GM19438 (cell line): ENCODE data around the gene FCHSD2.
A peak's percentile ranks its signal among the peaks of the same experiment; 100 is the strongest.

Experiments
- ATAC-seq: cut with Tn5 transposase; IDR thresholded peaks from one replicate; pipeline ENCODE4 v1.9.1; 2021; ENCODE audit warnings: low read depth; ENCODE audit not compliant: unreplicated experiment

Gene FCHSD2

DNA sequence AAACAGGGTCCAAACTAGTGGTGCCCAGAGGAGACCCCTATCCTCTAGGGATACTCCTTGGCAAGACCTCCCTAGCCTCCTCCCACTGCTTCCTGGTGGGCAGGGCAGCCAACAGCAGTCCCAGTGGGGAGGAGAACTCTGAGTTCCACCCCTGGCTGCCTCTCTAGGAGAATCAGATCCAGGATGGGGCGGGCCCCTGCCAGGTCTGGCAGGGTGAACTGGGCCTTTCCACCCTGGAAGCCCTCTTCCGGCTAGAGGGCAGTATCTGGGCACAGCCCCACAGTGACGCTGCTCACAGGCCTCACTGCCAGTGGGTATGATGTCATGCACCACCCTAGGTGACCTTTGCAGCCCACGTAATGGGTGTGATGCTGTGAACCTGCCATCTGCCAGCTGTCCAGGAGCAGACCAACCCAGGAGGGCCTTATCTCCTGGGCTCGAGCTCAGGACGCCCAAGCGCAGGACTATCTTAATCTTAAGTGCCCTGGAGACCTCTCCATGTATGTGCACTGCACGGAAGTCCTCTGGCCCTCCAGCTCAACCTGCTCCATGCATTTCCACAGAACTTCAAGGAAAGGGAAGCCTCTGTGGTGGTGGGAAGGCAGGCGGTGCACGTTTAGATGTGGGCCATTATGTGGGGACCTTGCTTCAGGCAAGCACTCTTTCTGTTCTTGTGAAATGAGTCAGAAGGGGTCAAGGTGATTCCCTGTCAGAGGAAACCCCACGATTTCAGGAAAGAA is 31.8 kb upstream of the FCHSD2 start:
- ATAC-seq, result no peak

DNA sequence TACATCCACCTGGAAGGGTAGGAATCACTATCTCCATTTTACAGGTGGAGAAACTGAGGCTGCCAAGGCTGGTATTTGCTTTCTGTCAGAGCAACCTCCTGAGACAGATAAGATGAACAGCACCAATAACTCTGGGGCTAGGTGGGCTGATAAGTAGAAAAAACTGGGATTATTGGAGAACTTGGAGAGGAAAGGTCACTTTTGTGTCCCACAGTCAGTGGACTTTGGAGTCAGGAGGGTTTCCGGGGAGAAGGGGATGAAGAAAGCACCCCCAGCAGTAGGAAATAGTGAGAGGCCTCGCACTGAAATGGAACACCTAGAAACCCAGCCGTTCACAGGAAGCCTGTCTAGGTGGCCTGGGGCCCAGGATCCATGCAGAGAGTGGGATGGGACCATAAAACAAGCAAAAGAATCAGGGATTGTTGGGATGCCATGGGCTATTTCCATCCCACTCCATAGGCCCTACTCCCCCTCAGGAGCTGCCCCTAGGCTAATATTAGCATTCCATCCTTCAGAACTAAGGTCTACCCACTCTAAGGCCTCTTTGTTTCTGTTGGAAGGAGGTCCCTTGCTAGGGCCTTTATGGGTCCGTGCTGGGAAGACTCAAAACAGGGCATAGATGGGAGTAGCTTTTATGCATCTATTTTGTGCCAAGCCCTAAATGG is 31.0 kb upstream of the FCHSD2 start:
- ATAC-seq, result no peak

DNA sequence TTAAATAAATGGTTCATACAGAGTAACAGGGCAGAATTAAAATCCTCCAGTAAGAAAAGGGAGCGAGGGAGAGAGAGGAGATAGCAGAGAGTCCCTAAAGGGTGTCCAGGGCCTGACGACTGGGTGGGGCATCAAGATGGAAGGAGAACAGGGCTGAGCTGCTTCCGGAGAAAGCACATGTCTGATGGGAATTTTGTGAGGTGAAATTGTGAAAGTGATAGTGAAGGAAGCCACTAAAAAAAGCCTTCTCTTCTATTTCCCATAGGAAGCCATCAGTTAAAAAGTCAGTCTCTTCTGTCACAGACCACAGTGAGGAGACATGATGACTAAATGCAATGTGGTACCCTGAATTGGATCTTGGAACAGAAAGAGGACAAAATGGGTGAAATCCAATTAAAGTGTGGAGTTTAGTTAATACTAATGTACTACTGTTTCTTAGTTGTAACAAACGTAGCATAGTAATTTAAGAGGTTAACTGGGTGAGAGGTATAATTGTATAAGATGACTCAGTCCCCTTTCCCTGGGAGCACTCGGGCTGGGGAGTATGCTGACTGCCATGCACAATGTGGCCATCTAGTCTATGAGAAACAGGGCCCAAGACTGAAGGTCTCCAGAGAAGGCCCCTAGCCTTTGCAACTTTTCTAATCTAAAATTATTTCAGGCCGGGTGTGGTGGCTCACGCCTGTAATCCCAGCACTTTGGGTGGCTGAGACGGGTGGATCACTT is 29.5 kb upstream of the FCHSD2 start:
- ATAC-seq, result no peak

DNA sequence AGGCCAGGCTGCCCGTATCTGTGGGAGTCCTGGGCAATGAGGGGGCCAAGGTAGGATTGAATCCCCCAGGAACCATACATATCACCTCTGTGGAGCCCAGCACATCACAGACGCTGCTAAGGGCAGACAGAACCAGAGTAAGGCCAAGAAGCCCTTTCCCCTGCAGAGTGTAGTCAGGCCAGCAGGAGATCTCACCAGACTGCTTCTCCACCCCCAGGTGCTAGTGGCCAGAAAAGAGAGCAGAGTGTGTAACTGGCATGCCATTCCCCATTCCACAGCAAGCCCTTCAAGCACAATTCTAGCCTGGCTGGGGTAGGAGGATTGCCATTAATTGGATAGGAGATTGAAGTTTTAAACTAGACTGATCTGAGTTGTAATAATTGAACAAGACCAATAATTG is 28.0 kb upstream of the FCHSD2 start:
- no peak for ATAC-seq

DNA sequence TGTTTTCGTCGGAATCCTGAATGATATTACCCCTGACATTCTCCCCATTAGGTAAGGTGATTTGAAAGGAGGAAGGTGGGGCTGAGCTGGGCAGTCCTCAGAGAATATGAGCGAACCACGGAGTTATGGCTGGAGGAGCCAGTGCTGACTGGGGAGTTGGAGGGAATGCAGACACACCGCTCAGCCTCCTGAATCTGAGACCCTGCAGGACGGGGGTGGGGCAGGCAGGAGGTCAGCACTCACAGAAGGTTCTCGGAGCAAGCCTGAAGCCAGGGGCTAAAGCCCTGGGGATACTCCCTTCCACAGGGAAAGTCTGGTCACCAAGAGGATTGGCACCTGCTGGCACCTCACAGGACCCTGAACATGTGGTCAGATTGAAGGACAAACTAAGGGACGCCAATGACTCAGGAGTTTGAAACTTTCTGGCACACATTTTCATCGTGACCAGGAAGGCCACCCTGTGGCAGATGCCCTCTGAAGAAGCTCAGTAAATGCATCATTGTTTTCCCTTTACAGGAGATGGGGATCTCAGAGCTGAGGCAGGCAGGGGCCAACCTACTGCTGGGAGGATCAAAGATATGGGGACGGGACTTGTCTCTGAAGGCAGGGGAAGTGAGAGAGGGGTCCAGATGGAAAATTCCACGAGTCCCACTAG is 26.9 kb upstream of the FCHSD2 start:
- ATAC-seq, result no peak

DNA sequence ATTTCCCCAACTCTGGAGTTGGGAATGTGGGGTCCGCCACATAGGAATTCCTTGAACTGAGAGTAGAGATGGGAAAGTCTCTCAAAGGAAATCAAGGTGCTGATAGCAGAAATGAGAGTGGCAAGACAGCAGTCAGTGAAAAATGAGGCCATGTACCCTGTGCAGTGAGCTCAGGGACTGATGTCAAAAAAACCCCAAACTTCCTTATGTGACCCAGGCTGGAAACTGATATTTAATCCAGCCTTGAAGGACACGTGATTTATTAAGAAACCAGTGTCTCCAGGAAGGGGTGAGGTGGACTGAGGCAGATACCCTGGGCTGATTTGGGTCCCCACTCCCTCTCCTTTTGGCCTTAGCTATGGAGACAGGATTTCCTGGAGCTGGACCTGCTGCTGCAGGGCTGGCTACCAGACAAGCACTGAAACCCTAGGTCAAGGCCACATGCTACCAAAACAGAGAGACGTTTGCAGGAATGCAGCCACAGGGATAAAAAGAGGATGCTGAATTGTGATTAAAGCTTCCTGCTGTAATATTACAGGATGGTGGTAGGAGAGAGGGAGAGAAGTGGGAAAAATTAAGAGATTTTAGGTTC is 25.3 kb upstream of the FCHSD2 start:
- no peak for ATAC-seq

DNA sequence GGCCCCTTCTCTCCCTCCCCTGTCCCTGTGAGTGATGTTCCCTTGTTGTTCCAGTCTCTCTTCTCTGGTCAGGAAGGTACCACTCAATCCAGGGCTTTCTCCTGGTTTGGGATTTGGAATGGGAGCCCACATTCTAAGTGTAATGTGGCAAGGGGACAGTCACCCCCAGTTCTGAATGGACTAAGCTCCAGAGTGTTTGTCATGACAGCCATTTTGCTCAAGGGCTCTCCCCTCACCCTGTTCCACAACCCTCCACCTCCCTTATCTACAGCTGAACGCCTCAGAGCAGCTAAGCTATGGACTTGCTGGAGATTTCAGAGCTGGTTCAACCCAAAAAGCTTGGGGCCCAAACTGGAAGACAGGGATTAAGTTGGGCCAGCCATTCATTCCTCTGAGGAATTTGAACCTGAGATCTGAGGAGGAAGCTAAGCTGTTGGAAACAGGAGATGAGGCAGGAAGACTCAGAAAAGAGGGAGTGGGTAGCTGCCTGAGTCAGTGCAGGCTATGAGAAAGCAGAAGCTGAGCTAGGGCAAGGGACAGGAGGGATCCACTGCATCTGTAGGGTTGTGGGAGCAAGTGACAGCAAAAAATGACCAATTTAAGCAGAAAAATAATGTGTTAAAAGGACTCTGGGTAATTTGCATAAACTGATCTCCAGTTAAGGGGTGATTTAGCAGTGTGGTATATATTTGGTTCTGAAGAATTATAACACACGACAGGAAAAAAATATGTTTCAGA is 22.9 kb upstream of the FCHSD2 start:
- no peak for ATAC-seq

DNA sequence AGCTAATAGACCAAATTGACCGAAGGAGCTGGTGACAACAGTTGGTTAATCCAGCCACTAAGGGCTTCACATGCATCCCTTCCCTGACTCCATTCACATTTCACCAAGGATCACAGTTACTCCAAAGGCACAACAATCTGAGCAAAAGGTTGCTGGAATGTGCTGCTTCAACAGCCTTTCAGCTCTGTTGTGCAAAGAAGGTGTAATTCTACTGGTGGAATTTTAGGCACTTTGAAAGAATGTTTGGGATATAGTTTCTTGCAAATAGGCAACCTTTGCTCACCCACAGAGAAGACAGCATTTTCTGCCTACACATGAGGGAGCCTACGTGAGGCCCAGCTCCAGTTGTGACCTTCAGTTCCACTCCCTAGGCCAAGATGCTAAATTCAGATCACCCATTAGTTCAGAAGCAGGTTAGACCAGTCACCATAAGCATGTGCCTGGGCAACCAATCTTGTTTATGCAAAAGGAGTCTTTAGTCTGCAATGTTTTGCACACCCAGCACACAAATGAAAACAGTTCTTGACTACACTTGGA is 21.6 kb upstream of the FCHSD2 start:
- ATAC-seq, result no peak

DNA sequence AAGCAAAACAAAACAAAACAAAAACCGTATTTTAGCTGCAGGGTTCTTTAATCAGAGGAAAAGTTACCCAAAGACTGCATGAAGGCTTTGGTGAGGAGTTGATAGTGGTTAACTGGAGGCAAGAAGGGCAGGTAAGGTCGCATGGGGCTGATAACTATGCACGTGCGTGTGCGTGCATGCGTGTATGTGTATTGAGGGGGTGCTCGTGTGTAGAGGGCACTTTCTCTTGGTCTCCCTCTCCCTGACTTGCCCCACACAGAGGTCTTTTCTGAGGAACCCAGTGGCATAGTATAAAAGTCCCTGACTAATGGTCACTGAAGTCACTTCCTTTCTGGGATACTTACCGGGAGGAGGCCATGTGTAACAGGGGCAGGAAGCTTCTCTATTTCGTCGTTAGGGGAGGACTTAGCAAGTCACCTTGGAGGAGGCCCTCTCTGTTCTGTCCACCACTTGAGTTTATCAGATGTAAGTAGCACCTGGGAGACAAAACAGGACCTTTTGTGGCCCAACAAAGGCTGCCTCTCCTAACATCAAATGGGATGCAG is 20.1 kb upstream of the FCHSD2 start:
- ATAC-seq, result no peak

DNA sequence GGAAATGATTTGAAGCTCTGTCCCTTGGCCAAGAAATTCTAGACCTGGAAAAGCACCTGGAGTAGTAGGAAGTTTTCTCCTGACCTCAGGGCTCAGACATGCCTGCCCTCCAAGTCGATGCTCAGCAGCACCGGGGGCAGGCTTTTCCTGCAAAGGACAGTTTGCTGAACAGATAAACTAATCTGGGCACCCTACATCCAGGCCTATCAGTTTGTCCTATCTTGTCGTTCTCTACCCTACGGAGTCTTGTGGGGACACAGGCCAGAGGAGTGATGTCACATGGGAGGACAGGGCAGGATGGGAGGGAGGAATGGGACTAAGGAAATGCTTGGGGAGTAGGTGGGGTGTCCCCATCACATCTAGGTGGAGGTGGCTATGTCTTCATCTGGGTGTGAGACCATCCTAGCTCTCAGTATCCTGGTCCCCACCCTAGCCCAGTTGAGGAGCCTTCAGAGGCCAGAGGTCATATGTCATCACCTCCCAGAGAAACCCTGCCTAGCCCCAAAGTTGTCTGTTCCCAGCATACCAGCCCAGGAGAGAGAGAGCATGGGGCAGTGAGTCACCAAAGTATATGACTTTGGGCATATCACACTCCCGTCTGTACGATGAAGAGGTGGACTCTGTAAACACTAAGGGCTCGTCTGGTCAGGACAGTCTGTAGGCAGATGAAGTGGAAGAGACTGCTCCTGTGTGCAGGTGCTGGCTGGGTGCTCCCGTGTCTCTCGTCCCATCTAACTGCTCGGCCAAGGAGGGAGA is 18.1 kb upstream of the FCHSD2 start:
- ATAC-seq, result no peak

DNA sequence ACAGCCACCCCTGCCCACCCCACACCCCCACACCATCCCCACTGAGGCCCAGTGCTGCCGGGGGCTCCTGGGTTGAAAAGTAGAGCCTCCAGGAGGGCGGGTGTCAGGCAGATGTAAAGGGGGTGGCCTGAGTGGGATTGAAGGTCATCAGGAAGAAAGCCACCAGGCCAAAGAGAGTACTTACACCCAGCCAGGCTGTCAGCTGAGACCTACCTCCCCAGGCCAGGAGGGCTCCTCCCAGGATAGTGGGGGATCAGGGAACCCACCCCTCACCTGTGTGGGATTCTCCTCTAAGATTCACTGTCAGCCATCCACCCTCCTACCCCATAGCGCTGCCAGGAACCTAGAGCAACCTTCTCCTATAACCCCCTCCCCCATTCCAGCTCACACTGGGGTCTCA is 17.2 kb upstream of the FCHSD2 start:
- no peak for ATAC-seq

DNA sequence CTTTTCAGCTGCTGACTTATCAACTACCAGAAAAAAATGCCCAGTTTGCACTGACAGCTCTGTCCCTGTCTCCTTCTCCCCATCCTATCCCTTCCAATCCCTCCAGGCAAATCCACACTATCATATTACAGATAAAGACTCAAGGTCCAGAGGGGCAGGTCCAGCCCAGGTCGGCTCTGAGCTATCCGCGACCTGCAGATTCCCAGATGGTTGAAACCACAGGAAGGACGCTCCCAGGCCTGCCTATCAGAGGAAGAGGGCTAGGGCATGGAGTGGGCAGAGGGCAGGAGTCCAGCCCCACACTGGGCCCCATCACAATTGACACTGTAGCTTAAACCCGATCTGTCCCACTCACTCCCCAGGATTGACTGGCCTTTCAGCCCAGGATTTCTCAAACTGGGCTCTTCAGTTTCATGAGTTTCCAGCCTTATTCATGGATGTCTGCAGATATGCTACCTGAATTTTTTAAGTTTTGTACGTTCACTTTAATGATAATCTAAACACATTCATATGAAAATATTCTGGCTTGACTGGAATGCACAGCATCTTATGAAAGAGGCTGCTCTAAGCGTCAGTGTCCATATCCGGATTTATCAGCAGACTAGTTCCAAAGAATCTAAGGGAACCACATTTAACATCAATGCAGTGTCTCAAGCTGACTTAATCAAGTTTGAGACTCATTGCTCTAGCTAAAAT is 16.4 kb upstream of the FCHSD2 start:
- no peak for ATAC-seq

DNA sequence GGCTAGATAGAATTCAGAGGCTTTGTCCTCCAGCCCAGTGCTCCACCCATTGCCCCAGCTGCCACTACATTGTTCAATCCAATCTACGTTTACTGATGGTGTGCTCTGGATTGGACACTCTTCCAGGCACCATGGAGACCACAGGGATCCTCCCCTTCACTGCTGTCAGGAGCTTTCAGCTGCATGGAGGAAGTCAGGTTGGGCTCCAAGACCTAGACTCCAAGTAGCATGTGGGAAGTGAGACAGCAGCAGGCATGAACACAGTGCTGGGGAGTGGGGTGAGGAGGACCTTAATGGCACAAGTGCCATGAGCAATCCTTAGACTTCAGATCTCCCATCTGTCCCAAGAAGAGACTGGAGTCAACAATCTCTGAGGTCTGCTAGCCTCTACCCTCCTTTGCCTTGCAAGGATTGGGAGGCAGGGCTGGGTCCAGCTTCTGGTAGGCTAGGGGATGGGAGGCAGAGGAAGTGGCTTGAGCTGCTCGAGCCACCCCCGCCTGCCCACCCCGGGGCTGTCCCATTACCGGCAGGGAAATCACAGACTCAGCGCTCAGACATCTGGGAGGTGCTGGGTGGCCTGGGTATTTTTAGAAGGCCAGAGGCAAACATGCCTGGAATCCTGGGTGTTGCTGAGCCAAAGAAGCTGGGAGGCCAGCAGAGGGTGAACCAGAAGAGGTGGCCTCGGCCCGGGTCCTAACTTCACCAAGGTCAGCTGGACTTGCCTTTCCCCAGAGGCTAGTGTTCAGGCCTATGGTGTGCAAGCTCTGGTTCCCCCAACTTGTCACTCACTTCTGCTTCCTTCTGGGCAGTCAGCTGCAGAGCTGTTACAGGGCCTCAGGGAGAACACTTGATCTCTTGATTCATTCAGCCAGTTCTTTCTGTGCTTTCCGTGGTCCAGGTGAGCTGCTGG is 15.2 kb upstream of the FCHSD2 start:
- no peak for ATAC-seq

DNA sequence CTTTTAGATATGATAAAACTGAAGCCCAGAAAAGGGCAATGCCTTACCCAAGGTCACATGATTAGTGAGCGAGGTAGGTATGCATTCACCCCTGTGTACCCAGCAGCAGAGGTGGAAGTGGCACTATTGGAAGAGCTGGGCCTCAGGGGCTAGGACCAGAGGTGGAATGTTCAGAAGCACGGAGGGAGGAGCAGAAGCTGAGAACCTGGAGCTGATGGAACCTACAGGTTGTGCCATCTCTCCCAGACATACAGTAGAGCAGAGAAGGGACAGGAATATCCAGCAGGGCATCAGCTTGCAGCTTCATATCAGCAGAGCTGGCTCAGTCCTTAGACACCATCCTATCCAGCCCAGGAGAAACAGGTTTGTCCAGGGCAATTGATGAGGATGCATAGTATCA is 14.6 kb upstream of the FCHSD2 start:
- no peak for ATAC-seq

DNA sequence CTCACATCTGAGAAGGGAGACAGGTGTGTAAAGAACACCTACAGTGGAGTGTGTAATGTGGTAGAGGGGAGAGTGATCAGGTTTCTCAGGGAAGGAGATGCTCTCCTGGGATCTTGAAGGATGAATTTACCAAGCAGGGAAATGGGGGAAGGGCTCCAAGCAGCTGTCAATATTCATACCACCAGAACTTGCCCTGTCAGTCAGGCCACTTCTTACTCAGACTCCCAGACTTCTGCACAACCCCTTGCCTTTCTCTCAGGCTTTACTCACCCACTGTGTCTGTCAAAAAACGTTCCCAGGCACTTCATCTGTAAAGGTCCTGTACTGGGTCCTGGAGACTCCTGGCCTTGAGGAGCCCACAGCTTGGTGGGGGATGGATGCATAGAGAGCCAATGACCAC is 14.0 kb upstream of the FCHSD2 start:
- no peak for ATAC-seq

DNA sequence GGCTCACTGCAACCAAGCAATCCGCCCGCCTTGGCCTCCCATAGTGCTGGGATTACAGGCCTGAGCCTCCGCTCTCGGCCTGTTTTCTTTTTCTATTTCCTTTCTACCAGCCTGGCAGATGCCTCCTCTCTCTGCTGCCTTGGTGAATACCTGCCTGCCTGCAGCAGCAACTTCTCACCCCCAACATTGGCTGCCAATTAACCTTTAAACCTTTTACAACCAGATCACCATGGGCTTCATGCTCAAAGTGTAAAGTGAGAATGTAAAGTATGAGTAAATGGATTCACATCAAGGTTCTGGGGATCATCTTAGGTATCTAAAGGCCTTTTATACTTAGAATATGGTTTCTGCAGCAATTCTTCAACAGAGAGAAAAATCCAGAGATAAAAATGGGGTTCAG is 13.0 kb upstream of the FCHSD2 start:
- ATAC-seq, result no peak

DNA sequence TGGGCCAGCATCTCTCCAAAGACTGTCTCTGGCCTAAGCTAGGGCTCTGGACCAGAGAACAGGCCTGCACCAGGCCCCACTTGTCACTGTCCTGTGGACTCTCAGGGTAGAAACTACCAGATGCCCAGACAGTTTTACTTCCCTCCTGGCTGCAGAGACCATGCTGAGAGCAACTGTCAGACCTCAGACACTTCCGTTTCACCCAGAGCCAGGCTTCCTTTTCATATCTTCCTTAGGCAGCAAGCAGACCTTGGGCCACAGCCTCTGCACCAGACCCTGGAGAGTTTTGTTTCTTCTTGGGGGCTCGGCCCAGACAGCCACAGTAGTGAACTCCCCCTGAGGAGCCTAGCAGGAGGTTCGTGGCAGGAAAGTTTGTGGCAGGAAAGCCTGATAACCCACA is 12.1 kb upstream of the FCHSD2 start:
- peak; percentile 46 for ATAC-seq
